NCI-H526 treated with DMSO at 0.1 percent for 48 hours (cell line): ENCODE results near the gene FXYD5.

Source experiments
- DNase-seq: peaks from one replicate; lab custom pipeline; 2025; lab: John Stamatoyannopoulos, UW

FXYD5 gene

GRCh38 chr19:35154525-35155406, at the start of gene FXYD5:
FXYD5 (plus strand) TSS chr19:35154735; CDS start chr19:35155551, 816 bp downstream.
- peak; percentile 23 for DNase-seq

GRCh38 chr19:35105047-35105410, 49.5 kb upstream of the FXYD5 start:
- no peak for DNase-seq

GRCh38 chr19:35105411-35106290, 48.9 kb upstream of the FXYD5 start:
- DNase-seq: no peak

- no peak for DNase-seq
Measured at GRCh38 chr19:35106291-35106583, 48.3 kb upstream of the FXYD5 start.

- no peak for DNase-seq
Measured at GRCh38 chr19:35106898-35107541, 47.5 kb upstream of the FXYD5 start.

GRCh38 chr19:35107545-35107944, 47.0 kb upstream of the FXYD5 start:
- DNase-seq: no peak

- DNase-seq: no peak
Measured at GRCh38 chr19:35108730-35109129, 45.8 kb upstream of the FXYD5 start.

- no peak for DNase-seq
Measured at GRCh38 chr19:35109395-35110112, 45.0 kb upstream of the FXYD5 start.

- DNase-seq: no peak
Measured at GRCh38 chr19:35110974-35111373, 43.6 kb upstream of the FXYD5 start.

GRCh38 chr19:35112995-35113688, 41.4 kb upstream of the FXYD5 start:
- no peak for DNase-seq

GRCh38 chr19:35114353-35115176, 40.0 kb upstream of the FXYD5 start:
- DNase-seq: peak; percentile 31

- DNase-seq: no peak
Measured at GRCh38 chr19:35115177-35115951, 39.2 kb upstream of the FXYD5 start, which contains the start of gene FXYD3. FXYD3 (plus strand) TSS chr19:35115823; CDS start chr19:35119377, 3,554 bp downstream.

GRCh38 chr19:35116072-35116801, 38.3 kb upstream of the FXYD5 start:
- peak; percentile 73 for DNase-seq

GRCh38 chr19:35117116-35117515, 37.4 kb upstream of the FXYD5 start:
- DNase-seq: no peak

- no peak for DNase-seq
Measured at GRCh38 chr19:35117799-35118198, 36.7 kb upstream of the FXYD5 start.

- DNase-seq: no peak
Measured at GRCh38 chr19:35118268-35119020, 36.1 kb upstream of the FXYD5 start.

- DNase-seq: no peak
Measured at GRCh38 chr19:35119091-35119490, 35.4 kb upstream of the FXYD5 start.

GRCh38 chr19:35119578-35120155, 34.9 kb upstream of the FXYD5 start:
- no peak for DNase-seq
